Endodermal cell (in vitro differentiated cells): ENCODE results near the gene PRMT9. TPM values are rescaled to one million over a fixed set of nuclear protein-coding genes. Genes with fewer than 3 reads are reported as not detected.

Experiments
- DNase-seq: peaks from one replicate; pipeline ENCODE4 v3.0.0-alpha.2; 2017
- H3K27ac ChIP-seq: 2 replicates; pipeline ENCODE4 v1.5.1; 2013; ENCODE audit warnings: mild to moderate bottlenecking, low read depth, low read length, moderate library complexity
- H3K27me3 ChIP-seq: 2 replicates; pipeline ENCODE4 v1.6.1; 2013; ENCODE audit warnings: mild to moderate bottlenecking, low read length, moderate library complexity; ENCODE audit not compliant: insufficient read depth, control insufficient read depth, poor library complexity, severe bottlenecking
- H3K36me3 ChIP-seq: 2 replicates; pipeline ENCODE4 v1.7.0; 2013; ENCODE audit warnings: mild to moderate bottlenecking, low read length, moderate library complexity; ENCODE audit not compliant: control insufficient read depth, insufficient read depth
- H3K4me1 ChIP-seq: one replicate; pipeline ENCODE4 v1.7.0; 2013; ENCODE audit warnings: low read length; ENCODE audit not compliant: control insufficient read depth, insufficient read depth
- H3K4me3 ChIP-seq: 2 replicates; pipeline ENCODE4 v1.5.1; 2013; ENCODE audit warnings: mild to moderate bottlenecking, low read length, moderate library complexity
- H3K9ac ChIP-seq: 2 replicates; pipeline ENCODE4 v1.6.1; 2013; ENCODE audit warnings: mild to moderate bottlenecking, low read length, moderate library complexity; ENCODE audit not compliant: poor library complexity, severe bottlenecking; ENCODE audit errors: extremely low read depth
- H3K9me3 ChIP-seq: 2 replicates; pipeline ENCODE4 v1.6.1; 2013; ENCODE audit warnings: mild to moderate bottlenecking, low read length, moderate library complexity; ENCODE audit not compliant: control insufficient read depth
- H3K27ac Mint-ChIP-seq: 2 replicates; pipeline ENCODE4 v1.8.0; 2020; ENCODE audit warnings: mixed read lengths
- H3K27me3 Mint-ChIP-seq: 2 replicates; pipeline ENCODE4 v1.8.0; 2021; ENCODE audit warnings: mild to moderate bottlenecking, mixed read lengths; ENCODE audit not compliant: insufficient read depth
- H3K36me3 Mint-ChIP-seq: 2 replicates; pipeline ENCODE4 v1.8.0; 2020; ENCODE audit warnings: low read depth, mixed read lengths
- H3K4me1 Mint-ChIP-seq: 2 replicates; pipeline ENCODE4 v1.8.0; 2020; ENCODE audit warnings: mixed read lengths
- H3K4me3 Mint-ChIP-seq: 2 replicates; pipeline ENCODE4 v1.8.0; 2020; ENCODE audit warnings: mild to moderate bottlenecking, moderate library complexity, mixed read lengths
- H3K9me3 Mint-ChIP-seq: 2 replicates; pipeline ENCODE4 v1.8.0; 2020; ENCODE audit warnings: mild to moderate bottlenecking, mixed read lengths
- CTCF ChIP-seq: fragments of 200-600 bp; sonication (generic); conservative IDR thresholded peaks from 2 replicates; pipeline ENCODE4 v1.5.0; 2021; ENCODE audit warnings: antibody characterized with exemption, mild to moderate bottlenecking
- WGBS, 2 experiments: methylation state at CpG; one replicate each; pipeline versions ENCODE4 v1.1.5 to v1.1.7; 2013; ENCODE audit warnings: missing lambda C conversion rate in 2 of 2, mixed read lengths in 1 of 2; ENCODE audit not compliant: insufficient coverage in 1 of 2, insufficient read length in 1 of 2; 5-methylcytosine and 5-hydroxymethylcytosine counted together
- total RNA-seq, 2 donors: library from RNA; stranded (reverse); fragmentation: NEBNext Ultra II Directional in 1 of 2; extraction: Animal tissue kit (Norgen Biotek cat#: 25700) in 1 of 2; gene quantifications; 2 replicates in 1 of 2; 3 replicates in 1 of 2; pipeline ENCODE4 v1.2.1, GENCODE V29; 2021

The PRMT9 gene
- total RNA-seq, 2 donors from 2014 or later = 15.3 to 17.3 TPM

GRCh38 chr4:147683188-147683591, 773 bp downstream of the PRMT9 start:
- no peaks in the 10 kb centered on the region for H3K4me1 ChIP-seq
- no peaks in the 10 kb centered on the region for H3K27me3 ChIP-seq
- Mint-ChIP-seq H3K27ac (peak overlapping the region; percentile 98), H3K4me3 (peak overlapping the region; percentile 78), H3K36me3 (peaks cover 13% of the 10 kb centered on the region), H3K27me3 (peaks cover 6% of the 10 kb centered on the region), H3K9me3 (peaks cover 3% of the 10 kb centered on the region), H3K4me1 (peaks cover 21% of the 10 kb centered on the region)
- peak overlapping the region; percentile 92 for H3K4me3 ChIP-seq
- no peak overlapping the region for H3K27ac ChIP-seq
- TF ChIP-seq CTCF = no peak
- WGBS, 2 experiments = 8 to 12% methylated on average over 6 to 10 of the region's 10 CpGs
- peaks cover 14% of the 10 kb centered on the region for H3K36me3 ChIP-seq
- H3K9ac ChIP-seq = peak overlapping the region; percentile 85
- DNase-seq = peak; percentile 51
- H3K9me3 ChIP-seq = no peaks in the 10 kb centered on the region

- Histone ChIP-seq H3K9ac (peak overlapping the region; percentile 85), H3K27ac (no peak overlapping the region), H3K36me3 (peaks cover 14% of the 10 kb centered on the region), H3K27me3 (no peaks in the 10 kb centered on the region), H3K4me3 (peak overlapping the region; percentile 92), H3K4me1 (no peaks in the 10 kb centered on the region), H3K9me3 (no peaks in the 10 kb centered on the region)
- WGBS, 2 experiments = 76 to 96% methylated on average over 3 of the region's 3 CpGs
- no peak overlapping the region for H3K27ac Mint-ChIP-seq
- no peak for TF ChIP-seq CTCF
- peaks cover 18% of the 10 kb centered on the region for H3K36me3 Mint-ChIP-seq
- H3K27me3 Mint-ChIP-seq = peaks cover 6% of the 10 kb centered on the region
- H3K4me3 Mint-ChIP-seq = peak overlapping the region; percentile 78
- H3K4me1 Mint-ChIP-seq = peaks cover 25% of the 10 kb centered on the region
- no peak for DNase-seq
- H3K9me3 Mint-ChIP-seq = peaks cover 3% of the 10 kb centered on the region
These were observed 1.2 kb downstream of the PRMT9 start for GRCh38 chr4:147682755-147683154.

- H3K4me1 ChIP-seq = no peaks in the 10 kb centered on the region
- H3K27ac ChIP-seq = no peak overlapping the region
- H3K9ac ChIP-seq = no peak overlapping the region
- no peaks in the 10 kb centered on the region for H3K27me3 Mint-ChIP-seq
- no peak overlapping the region for H3K4me3 Mint-ChIP-seq
- no peak overlapping the region for H3K4me3 ChIP-seq
- peaks cover 20% of the 10 kb centered on the region for H3K4me1 Mint-ChIP-seq
- H3K9me3 Mint-ChIP-seq = no peaks in the 10 kb centered on the region
- peak; percentile 73 for TF ChIP-seq CTCF
- H3K36me3 Mint-ChIP-seq = peaks cover 21% of the 10 kb centered on the region
- peak; percentile 86 for DNase-seq
- no peaks in the 10 kb centered on the region for H3K27me3 ChIP-seq
- peaks cover 14% of the 10 kb centered on the region for H3K36me3 ChIP-seq
- H3K9me3 ChIP-seq = no peaks in the 10 kb centered on the region
- 91 to 96% methylated on average over 6 to 12 of the region's 12 CpGs for WGBS, 2 experiments
- peak overlapping the region; percentile 80 for H3K27ac Mint-ChIP-seq
These were observed 5.0 kb downstream of the PRMT9 start for GRCh38 chr4:147678796-147679549.
